Lung (tissue), 12 donors: ENCODE measurements around the gene FTSJ3. TPM values are rescaled to one million over a fixed set of nuclear protein-coding genes. Genes with fewer than 3 reads are reported as not detected.

Source experiments
- ATAC-seq: fragments of 200-7000 bp; cut with Tn5 transposase; one replicate; pipeline ENCODE4 v1.9.1; 2020; ENCODE audit warnings: moderate number of reproducible peaks; ENCODE audit not compliant: insufficient read depth, low FRiP score
- DNase-seq, 3 donors: peaks; one replicate each; pipeline ENCODE4 v3.0.0-alpha.2; 2013 to 2017
- H3K27ac ChIP-seq, 2 donors: one replicate each; pipeline ENCODE4 v1.5.1; 2013; ENCODE audit warnings: mild to moderate bottlenecking in 2 of 2, moderate library complexity in 2 of 2, control low read depth in 1 of 2, inconsistent platforms in 1 of 2, low read depth in 1 of 2, low read length in 1 of 2
- H3K27me3 ChIP-seq, 3 donors: one replicate each; pipeline ENCODE4 v1.5.1; 2013; ENCODE audit warnings: low read length in 2 of 3; ENCODE audit not compliant: control insufficient read depth in 3 of 3, insufficient read depth in 3 of 3
- H3K36me3 ChIP-seq, 4 donors: one replicate each; pipeline ENCODE4 v1.5.1; 2013; ENCODE audit warnings: low read length in 4 of 4, mild to moderate bottlenecking in 1 of 4, moderate library complexity in 1 of 4; ENCODE audit not compliant: control insufficient read depth in 4 of 4, insufficient read depth in 4 of 4
- H3K4me1 ChIP-seq, 5 donors: one replicate each; pipeline ENCODE4 v1.5.1; 2013; ENCODE audit warnings: low read length in 5 of 5, mild to moderate bottlenecking in 2 of 5, moderate library complexity in 1 of 5; ENCODE audit not compliant: control insufficient read depth in 5 of 5, insufficient read depth in 5 of 5
- H3K4me3 ChIP-seq: one replicate; pipeline ENCODE4 v1.5.1; 2013; ENCODE audit warnings: mild to moderate bottlenecking, control low read depth, moderate library complexity
- H3K9ac ChIP-seq, 2 donors: one replicate each; pipeline ENCODE4 v1.5.1; 2013; ENCODE audit warnings: low read length in 2 of 2, control low read depth in 1 of 2; ENCODE audit not compliant: insufficient read depth in 1 of 2
- H3K9me3 ChIP-seq, 4 donors: one replicate each; pipeline ENCODE4 v1.5.1; 2013; ENCODE audit warnings: low read length in 3 of 4, mild to moderate bottlenecking in 1 of 4, moderate library complexity in 1 of 4; ENCODE audit not compliant: control insufficient read depth in 4 of 4, insufficient read depth in 3 of 4
- CTCF ChIP-seq: IDR thresholded peaks from 2 replicates; pipeline ENCODE4 v1.5.1; 2012; ENCODE audit warnings: mild to moderate bottlenecking; ENCODE audit errors: control extremely low read depth, extremely low read depth
- WGBS, 2 donors: extraction: QIAGEN DNeasy Blood & Tissue Kit; methylation state at CpG; one replicate each; pipeline ENCODE4 v1.1.7; 2013; 5-methylcytosine and 5-hydroxymethylcytosine counted together
- polyA plus RNA-seq, 2 donors: library from polyadenylated mRNA; stranded (reverse); fragments of 200-250 nt; gene quantifications; one replicate each; pipeline ENCODE4 v1.2.1, GENCODE V29; 2013
- total RNA-seq, 2 donors: library from RNA; depleted of rRNA in 1 of 2; stranded (reverse); fragments of >200 nt in 1 of 2; gene quantifications; one replicate each; pipeline ENCODE4 v1.2.1, GENCODE V29; 2014 to 2021
- donor health status: control.
- donor health status: control.
- donor health status: Bipolar disorder and iron deficiency.
- donor health status: healthy.
- donor health status: DM: yes; HTN: yes; CAD: no.

Gene FTSJ3
- total and polyA plus RNA-seq, 4 donors = 15.4 to 39.8 (median 29.6) TPM

- H3K27ac ChIP-seq = peak overlapping the region in 1 of 2 donors; percentile 76
- WGBS, 2 donors = 14 to 19% methylated on average over 82 of the region's 82 CpGs
- H3K4me3 ChIP-seq = peak overlapping the region; percentile 28
Observed at GRCh38 chr17:63848834-63849689, 21.6 kb upstream of the FTSJ3 start.

GRCh38 chr17:63847525-63848249, 20.2 kb upstream of the FTSJ3 start:
- TF ChIP-seq CTCF = no peak
- no peak for ATAC-seq
- 74 to 94% methylated on average over 3 of the region's 3 CpGs for WGBS, 2 donors

More at GRCh38 chr17:63848834-63849689, 21.6 kb upstream of the FTSJ3 start:
- peak; percentile 48 for TF ChIP-seq CTCF
- ATAC-seq (peak; percentile 95), DNase-seq (peak; percentile 85 to 91 (median 89))
- Histone ChIP-seq H3K4me1 (peaks cover 0 to 9% (median 3%) of the 10 kb centered on the region in 5 donors), H3K27me3 (no peaks in the 10 kb centered on the region), H3K9ac (peak overlapping the region in 1 of 2 donors; percentile 85), H3K9me3 (no peaks in the 10 kb centered on the region), H3K36me3 (no peaks in the 10 kb centered on the region)

GRCh38 chr17:63845509-63845908, 18.0 kb upstream of the FTSJ3 start:
- no peaks in the 10 kb centered on the region for H3K27me3 ChIP-seq
- no peak overlapping the region for H3K27ac ChIP-seq
- H3K36me3 ChIP-seq = peaks cover 0 to 4% (median 0%) of the 10 kb centered on the region in 4 donors
- H3K4me1 ChIP-seq = peaks cover 8 to 23% (median 12%) of the 10 kb centered on the region in 5 donors
- 28 to 64% methylated on average over 1 of the region's 1 CpG for WGBS, 2 donors
- TF ChIP-seq CTCF = no peak
- H3K4me3 ChIP-seq = no peak overlapping the region
- ATAC-seq = no peak
- H3K9me3 ChIP-seq = no peaks in the 10 kb centered on the region
- no peak overlapping the region for H3K9ac ChIP-seq
- no peak for DNase-seq

More at GRCh38 chr17:63847525-63848249, 20.2 kb upstream of the FTSJ3 start:
- Histone ChIP-seq H3K9ac (no peak overlapping the region), H3K4me3 (no peak overlapping the region), H3K4me1 (peaks cover 0 to 14% (median 3%) of the 10 kb centered on the region in 5 donors), H3K27me3 (no peaks in the 10 kb centered on the region), H3K27ac (no peak overlapping the region), H3K36me3 (no peaks in the 10 kb centered on the region), H3K9me3 (no peaks in the 10 kb centered on the region)
- DNase-seq = no peak
